OCI-LY3 (cell line): Measurements from ENCODE around the gene EIF4H.

Experiments used
- EZH2phosphoT487 ChIP-seq: fragments of 200-600 bp; shearing (Covaris generic); IDR thresholded peaks from 2 replicates; pipeline ENCODE4 v1.6.1; 2018; ENCODE audit warnings: antibody characterized with exemption, mixed run types, low read depth
- TF ChIP-seq, protein P1 (sequence below): fragments of 200-600, 300-600 bp; sonication (generic); IDR thresholded peaks from 2 replicates; pipeline ENCODE4 v1.5.1; 2014; ENCODE audit warnings: antibody characterized with exemption, low read length, low read depth

DNA sequence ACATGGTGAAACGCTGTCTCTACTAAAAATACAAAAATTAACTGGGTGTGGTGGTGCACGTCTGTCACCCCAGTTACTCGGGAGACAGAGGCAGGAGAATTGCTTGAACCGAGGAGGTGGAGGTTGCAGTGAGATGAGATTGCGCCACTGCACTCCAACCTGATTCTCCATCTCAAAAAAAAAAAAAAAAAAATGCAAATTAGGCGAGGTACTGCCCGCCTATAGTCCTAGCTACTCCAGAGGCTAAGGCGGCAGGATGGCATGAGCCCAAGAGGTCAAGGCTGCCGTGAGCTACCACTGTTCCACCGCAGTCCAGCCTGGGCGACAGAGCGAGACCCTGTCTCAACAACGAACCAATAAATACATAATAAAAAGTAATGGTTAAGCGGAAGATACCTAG is 1.1 kb upstream of the EIF4H start:
- TF ChIP-seq, protein P1, sequence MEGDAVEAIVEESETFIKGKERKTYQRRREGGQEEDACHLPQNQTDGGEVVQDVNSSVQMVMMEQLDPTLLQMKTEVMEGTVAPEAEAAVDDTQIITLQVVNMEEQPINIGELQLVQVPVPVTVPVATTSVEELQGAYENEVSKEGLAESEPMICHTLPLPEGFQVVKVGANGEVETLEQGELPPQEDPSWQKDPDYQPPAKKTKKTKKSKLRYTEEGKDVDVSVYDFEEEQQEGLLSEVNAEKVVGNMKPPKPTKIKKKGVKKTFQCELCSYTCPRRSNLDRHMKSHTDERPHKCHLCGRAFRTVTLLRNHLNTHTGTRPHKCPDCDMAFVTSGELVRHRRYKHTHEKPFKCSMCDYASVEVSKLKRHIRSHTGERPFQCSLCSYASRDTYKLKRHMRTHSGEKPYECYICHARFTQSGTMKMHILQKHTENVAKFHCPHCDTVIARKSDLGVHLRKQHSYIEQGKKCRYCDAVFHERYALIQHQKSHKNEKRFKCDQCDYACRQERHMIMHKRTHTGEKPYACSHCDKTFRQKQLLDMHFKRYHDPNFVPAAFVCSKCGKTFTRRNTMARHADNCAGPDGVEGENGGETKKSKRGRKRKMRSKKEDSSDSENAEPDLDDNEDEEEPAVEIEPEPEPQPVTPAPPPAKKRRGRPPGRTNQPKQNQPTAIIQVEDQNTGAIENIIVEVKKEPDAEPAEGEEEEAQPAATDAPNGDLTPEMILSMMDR: no peak
- TF ChIP-seq EZH2phosphoT487: no peak
